ENCODE data around the gene GPN2.
"Not testable (repeated sequence)": the region's sequence is repeated elsewhere in the genome, so short reads cannot be mapped to it uniquely, and the experiment has no call there.

GPN2 gene

GRCh38 chr1:26900815-26901511 is 10.9 kb upstream of the GPN2 start:
- no peak for DNase-seq

GRCh38 chr1:26900001-26900814 is 10.1 kb upstream of the GPN2 start, which contains the start of gene GPATCH3:
GPATCH3 (minus strand) TSS chr1:26900467; CDS start chr1:26900442, 25 bp downstream.
- peak; percentile 92 for DNase-seq

- no peak for DNase-seq
Measured at GRCh38 chr1:26897351-26897750, 7.3 kb upstream of the GPN2 start.

GRCh38 chr1:26894263-26894662 is 4.2 kb upstream of the GPN2 start:
- no peak for DNase-seq

- no peak for DNase-seq
Measured at GRCh38 chr1:26890467-26890796, 349 bp upstream of the GPN2 start.

GRCh38 chr1:26888231-26888630 is 1.9 kb downstream of the GPN2 start:
- DNase-seq: no peak

- DNase-seq: no peak
Measured at GRCh38 chr1:26887125-26887524, 3.0 kb downstream of the GPN2 start.

- no peak for DNase-seq
Measured at GRCh38 chr1:26882696-26883463, 7.2 kb downstream of the GPN2 start.

GRCh38 chr1:26881611-26882010 is 8.5 kb downstream of the GPN2 start:
- DNase-seq: not testable (repeated sequence)

GRCh38 chr1:26879793-26880192 is 10.3 kb downstream of the GPN2 start:
- no peak for DNase-seq

- no peak for DNase-seq
Measured at GRCh38 chr1:26877326-26877725, 12.8 kb downstream of the GPN2 start.

GRCh38 chr1:26874896-26875295 is 15.2 kb downstream of the GPN2 start:
- DNase-seq: no peak

GRCh38 chr1:26873097-26873496 is 17.0 kb downstream of the GPN2 start:
- not testable (repeated sequence) for DNase-seq

- peak; percentile 95 for DNase-seq
Measured at GRCh38 chr1:26864610-26865480, 25.2 kb downstream of the GPN2 start.

- DNase-seq: no peak
Measured at GRCh38 chr1:26863685-26864077, 26.4 kb downstream of the GPN2 start.

- peak; percentile 82 for DNase-seq
Measured at GRCh38 chr1:26862781-26863684, 27.1 kb downstream of the GPN2 start, which contains the start of gene SFN. SFN (plus strand) TSS chr1:26863149; CDS start chr1:26863213, 64 bp downstream.

GRCh38 chr1:26861889-26862378 is 28.1 kb downstream of the GPN2 start:
- no peak for DNase-seq

GRCh38 chr1:26861286-26861701 is 28.8 kb downstream of the GPN2 start:
- DNase-seq: no peak

GRCh38 chr1:26858891-26859640 is 31.0 kb downstream of the GPN2 start:
- DNase-seq: no peak

GRCh38 chr1:26858160-26858559 is 31.9 kb downstream of the GPN2 start:
- no peak for DNase-seq
